Neural cell (in vitro differentiated cells): ENCODE results near the gene TSPAN18.

Experiments used
- CTCF ChIP-seq: fragments of 450-650 bp; IDR thresholded peaks from 2 replicates; pipeline ENCODE4 v1.5.1; 2014; ENCODE audit warnings: antibody characterized with exemption, mild to moderate bottlenecking, moderate library complexity; ENCODE audit not compliant: poor library complexity, severe bottlenecking
- EZH2 ChIP-seq: fragments of 200-600, 300-800 bp; shearing (Covaris generic), sonication (generic); IDR thresholded peaks from 2 replicates; pipeline ENCODE4 v1.6.1; 2014; ENCODE audit warnings: antibody characterized with exemption, low read length, borderline replicate concordance, mild to moderate bottlenecking; ENCODE audit not compliant: insufficient read depth, poor library complexity, severe bottlenecking
- MXI1 ChIP-seq: fragments of 450-650 bp; conservative IDR thresholded peaks from 2 replicates; pipeline ENCODE4 v1.6.1; 2014; ENCODE audit warnings: antibody characterized with exemption, mild to moderate bottlenecking; ENCODE audit not compliant: poor library complexity, severe bottlenecking
- RAD21 ChIP-seq: fragments of 450-650 bp; conservative IDR thresholded peaks from 2 replicates; pipeline ENCODE4 v1.6.1; 2014; ENCODE audit warnings: antibody characterized with exemption, mild to moderate bottlenecking, moderate library complexity

GRCh38 chr11:44862558-44863101, 135.9 kb downstream of the TSPAN18 start:
- no peak for TF ChIP-seq MXI1
- no peak for TF ChIP-seq CTCF
- no peak for TF ChIP-seq EZH2
- TF ChIP-seq RAD21: no peak
